ENCODE measurements around the gene ALK.

ALK gene

DNA sequence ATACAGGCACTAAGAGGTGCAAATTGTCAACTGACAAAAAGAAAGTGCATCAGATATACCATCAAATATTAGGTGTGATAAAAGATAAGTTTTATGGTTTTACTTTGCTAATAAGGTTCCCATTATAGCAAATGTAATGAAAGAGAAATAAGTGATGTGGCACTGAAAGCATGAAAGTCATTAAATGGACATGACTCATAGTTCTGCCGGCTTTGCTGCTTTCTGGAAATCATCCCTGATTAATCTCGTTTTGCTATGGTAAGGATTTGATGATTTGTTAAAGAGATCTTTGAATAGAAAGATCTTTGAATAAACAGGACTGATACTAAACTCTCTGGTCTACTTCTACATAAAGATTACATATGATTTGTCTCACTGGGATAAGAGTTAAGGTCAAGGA lies 733.5 kb downstream of the ALK start:
- TF ChIP-seq, protein P1, sequence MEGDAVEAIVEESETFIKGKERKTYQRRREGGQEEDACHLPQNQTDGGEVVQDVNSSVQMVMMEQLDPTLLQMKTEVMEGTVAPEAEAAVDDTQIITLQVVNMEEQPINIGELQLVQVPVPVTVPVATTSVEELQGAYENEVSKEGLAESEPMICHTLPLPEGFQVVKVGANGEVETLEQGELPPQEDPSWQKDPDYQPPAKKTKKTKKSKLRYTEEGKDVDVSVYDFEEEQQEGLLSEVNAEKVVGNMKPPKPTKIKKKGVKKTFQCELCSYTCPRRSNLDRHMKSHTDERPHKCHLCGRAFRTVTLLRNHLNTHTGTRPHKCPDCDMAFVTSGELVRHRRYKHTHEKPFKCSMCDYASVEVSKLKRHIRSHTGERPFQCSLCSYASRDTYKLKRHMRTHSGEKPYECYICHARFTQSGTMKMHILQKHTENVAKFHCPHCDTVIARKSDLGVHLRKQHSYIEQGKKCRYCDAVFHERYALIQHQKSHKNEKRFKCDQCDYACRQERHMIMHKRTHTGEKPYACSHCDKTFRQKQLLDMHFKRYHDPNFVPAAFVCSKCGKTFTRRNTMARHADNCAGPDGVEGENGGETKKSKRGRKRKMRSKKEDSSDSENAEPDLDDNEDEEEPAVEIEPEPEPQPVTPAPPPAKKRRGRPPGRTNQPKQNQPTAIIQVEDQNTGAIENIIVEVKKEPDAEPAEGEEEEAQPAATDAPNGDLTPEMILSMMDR (IDR thresholded peaks at IDR 0.05), result no peak
- H3K4me3 ChIP-seq, result no peak overlapping the region
- DNase-seq (ENCODE audit: low spot score), result no peak
- H3K27ac ChIP-seq, result no peak overlapping the region

DNA sequence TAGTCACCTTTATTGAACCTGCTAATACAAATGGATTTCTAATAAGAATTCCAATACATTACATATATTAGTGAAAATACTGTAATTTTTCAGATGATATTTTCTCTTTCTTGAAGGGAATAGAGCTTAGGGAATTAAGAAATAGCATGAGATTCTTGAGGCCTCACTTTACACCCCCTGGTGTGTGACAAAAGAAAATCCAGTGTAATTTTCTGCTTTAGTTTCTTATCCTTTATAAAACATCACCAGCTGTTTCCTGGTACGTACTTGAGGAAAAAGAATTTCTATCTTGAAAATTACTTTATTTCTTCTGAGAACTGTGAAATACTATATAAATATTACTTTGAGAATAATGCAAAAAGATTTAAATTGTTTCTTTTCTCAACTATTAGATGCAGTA lies 734.6 kb downstream of the ALK start:
- no peak for DNase-seq (ENCODE audit: low spot score)

DNA sequence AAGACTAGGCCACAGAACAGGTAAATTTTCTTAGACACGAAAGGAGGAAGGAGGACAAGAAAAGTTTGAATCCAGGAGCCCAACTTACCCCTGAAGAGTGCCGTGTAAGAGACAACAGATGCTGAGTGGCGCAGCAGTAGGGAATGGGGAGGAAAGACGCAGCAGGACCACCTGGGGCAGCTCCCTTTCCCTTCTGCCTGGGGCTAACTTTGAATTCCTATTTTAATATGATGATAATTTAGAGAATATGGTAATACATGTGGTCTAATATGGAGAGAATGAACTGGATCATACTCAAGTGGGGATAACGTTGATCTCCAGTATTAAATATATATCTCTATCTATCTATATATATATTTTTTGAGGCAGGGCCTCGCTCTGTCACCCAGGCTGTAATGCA lies 736.9 kb downstream of the ALK start:
- Histone ChIP-seq H3K4me3 (no peak overlapping the region), H3K27ac (no peak overlapping the region)
- TF ChIP-seq, protein P1 (IDR thresholded peaks at IDR 0.05), result no peak
- no peak for DNase-seq (ENCODE audit: low spot score)

More for the DNA sequence above, 734.6 kb downstream of the ALK start:
- Histone ChIP-seq H3K4me3 (no peak overlapping the region), H3K27ac (no peak overlapping the region)
- TF ChIP-seq, protein P1 (IDR thresholded peaks at IDR 0.05), result no peak

DNA sequence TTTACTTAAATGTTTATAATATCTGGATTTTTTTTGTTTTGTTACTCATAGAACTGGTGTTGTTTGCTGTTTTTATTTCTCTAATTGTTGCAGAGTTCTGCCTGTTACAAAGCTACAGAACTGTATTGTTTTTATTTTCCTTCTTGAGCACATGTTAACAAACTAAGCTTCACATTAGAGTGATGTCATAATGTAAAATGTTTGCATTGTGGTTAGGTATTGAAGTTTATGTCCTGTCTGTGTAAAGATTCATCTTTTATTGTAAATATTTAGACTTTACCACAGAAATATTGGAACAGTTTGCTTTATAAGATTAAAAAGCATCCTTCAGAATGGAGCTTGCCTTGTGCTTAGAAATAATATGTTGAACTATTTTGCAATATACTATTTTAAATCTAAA lies 738.5 kb downstream of the ALK start:
- Histone ChIP-seq H3K27ac (no peak overlapping the region), H3K4me3 (no peak overlapping the region)
- no peak for DNase-seq (ENCODE audit: low spot score)
- TF ChIP-seq, protein P1 (IDR thresholded peaks at IDR 0.05), result no peak

DNA sequence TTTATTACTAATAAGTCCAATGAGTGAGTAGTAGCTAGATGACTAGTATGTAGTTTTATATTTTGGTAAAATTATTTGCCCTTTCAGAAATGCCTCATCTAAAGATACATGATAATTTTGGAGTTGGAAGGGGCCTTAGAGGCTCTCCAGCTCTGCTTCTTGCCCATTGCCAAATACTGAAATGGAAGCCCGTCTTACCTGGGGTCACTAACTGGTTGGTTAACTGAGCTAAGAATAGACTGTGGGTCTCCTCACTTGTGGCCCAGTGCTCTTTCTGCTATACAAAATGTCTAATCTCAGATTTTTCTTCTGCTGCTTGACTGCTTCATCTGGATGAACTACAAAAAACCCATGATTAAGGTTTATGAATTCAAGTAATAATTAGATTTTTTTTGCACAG lies 739.1 kb downstream of the ALK start:
- no peak for DNase-seq (ENCODE audit: low spot score)
- TF ChIP-seq, protein P1 (IDR thresholded peaks at IDR 0.05), result no peak
- Histone ChIP-seq H3K4me3 (no peak overlapping the region), H3K27ac (no peak overlapping the region)

DNA sequence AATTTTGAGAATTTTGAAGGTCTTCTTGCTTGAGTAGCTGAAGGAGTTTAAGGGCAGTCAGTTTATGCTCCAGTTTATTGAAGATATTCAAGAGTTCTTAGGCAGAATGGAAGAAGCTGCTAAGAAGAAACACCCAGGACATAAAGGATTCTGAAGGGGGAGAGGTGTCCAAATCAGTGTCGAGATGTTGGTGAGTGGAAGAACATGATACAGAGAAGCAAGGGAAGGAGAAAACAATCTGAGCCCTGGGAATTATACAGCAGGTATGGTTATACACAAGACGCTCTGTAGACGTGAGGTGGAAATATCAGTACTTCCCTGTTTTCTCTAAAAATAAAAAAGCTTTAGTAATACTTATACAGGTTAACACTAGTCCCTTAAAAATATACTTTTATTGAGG lies 746.0 kb downstream of the ALK start:
- no peak overlapping the region for H3K27ac ChIP-seq
- TF ChIP-seq, protein P1 (IDR thresholded peaks at IDR 0.05), result no peak
- no peak overlapping the region for H3K4me3 ChIP-seq
- DNase-seq (ENCODE audit: low spot score), result no peak

DNA sequence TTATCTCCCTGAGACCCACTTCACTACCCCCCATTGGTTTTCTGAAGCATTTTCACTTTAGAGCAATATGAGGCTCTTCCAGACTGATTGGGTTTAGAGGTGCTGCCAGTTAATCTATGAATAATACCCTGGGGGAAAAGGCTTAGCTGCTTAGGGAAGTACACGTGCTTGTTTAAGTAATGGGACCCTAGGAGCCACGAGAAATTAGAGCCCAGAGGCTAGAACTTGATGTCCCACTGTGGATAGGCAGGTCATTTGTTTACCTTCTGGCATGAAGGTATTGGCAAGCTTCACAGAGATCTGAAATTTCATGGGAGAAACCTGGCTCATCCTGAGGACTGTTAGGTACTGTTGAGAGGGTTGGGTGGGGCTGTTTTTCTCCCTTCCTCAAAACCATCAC lies 746.4 kb downstream of the ALK start:
- no peak overlapping the region for H3K27ac ChIP-seq
- no peak overlapping the region for H3K4me3 ChIP-seq
- DNase-seq (ENCODE audit: low spot score), result no peak

More for the DNA sequence above, 746.4 kb downstream of the ALK start:
- TF ChIP-seq, protein P1 (IDR thresholded peaks at IDR 0.05), result no peak
